ENCODE data around the gene GC. TPM values are rescaled to one million over a fixed set of nuclear protein-coding genes. Genes with fewer than 3 reads are reported as not detected.

The GC gene
- total and polyA plus RNA-seq, 2 of the 4 experiments (the other 2 are of a cell fraction): not detected

DNA sequence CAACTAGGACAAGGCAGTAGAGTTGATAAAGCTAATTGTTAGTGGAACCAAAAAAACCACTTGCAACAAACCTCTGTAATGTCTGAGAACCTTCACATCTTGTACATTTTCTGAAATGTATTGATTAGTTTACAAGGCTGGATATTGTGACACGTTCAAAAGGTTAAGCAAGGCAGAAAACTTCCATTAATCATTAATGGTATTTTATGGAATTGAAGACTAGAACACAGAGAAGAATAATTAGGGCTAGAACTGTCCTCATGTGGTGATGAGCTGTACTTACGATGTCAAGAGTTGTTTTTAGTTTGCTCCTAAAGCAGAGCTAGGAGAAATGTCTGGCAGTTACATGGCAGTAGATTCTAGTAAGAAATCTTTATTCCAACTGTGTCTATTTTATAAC, 12.3 kb downstream of the GC start:
- Histone ChIP-seq H4K91ac (ENCODE audit: insufficient read depth, low read depth, low read length) (no peak overlapping the region), H3K36me3 (ENCODE audit: control insufficient read depth, insufficient read depth, low read length) (no peaks in the 10 kb centered on the region), H3K18ac (ENCODE audit: low read depth, low read length) (no peak overlapping the region), H3K9me3 (ENCODE audit: control insufficient read depth, insufficient read depth, low read length) (no peaks in the 10 kb centered on the region), H3K27ac (ENCODE audit: insufficient read depth, low read length) (no peak overlapping the region), H3K4ac (ENCODE audit: low read depth, low read length) (no peak overlapping the region), H2BK15ac (ENCODE audit: low read depth, low read length) (no peak overlapping the region), H2AFZ (replicated peaks; ENCODE audit: low read length, poor library complexity) (no peak overlapping the region), H3K4me1 (ENCODE audit: control insufficient read depth, insufficient read depth, low read length) (no peaks in the 10 kb centered on the region), H4K5ac (ENCODE audit: low read depth, low read length) (no peak overlapping the region), H2AK5ac (ENCODE audit: low read depth, low read length) (no peak overlapping the region), H3K79me1 (ENCODE audit: low read depth in 1 of 2, low read length in 2 of 2) (no peaks in the 10 kb centered on the region), H3K27me3 (ENCODE audit: control insufficient read depth, insufficient read depth, low read length) (no peaks in the 10 kb centered on the region), H3K9me1 (ENCODE audit: insufficient read depth, low read length) (no peaks in the 10 kb centered on the region), H4K20me1 (ENCODE audit: insufficient read depth, low read length) (no peaks in the 10 kb centered on the region), H4K8ac (ENCODE audit: low read depth in 2 of 2, low read length in 2 of 2) (no peak overlapping the region), H3K23ac (ENCODE audit: low read depth, low read length) (no peak overlapping the region), H3K4me2 (ENCODE audit: low read depth, low read length) (no peak overlapping the region), H2AK9ac (replicated peaks; ENCODE audit: low read depth, low read length, poor library complexity) (no peak overlapping the region), H3K14ac (replicated peaks; ENCODE audit: low read depth, low read length) (no peak overlapping the region), H3K9ac (ENCODE audit: low read depth, low read length) (no peak overlapping the region), H3K4me3 (ENCODE audit: insufficient read depth, low read depth, low read length) (no peak overlapping the region), H2BK5ac (ENCODE audit: low read depth, low read length, poor library complexity, severe bottlenecking) (no peak overlapping the region), H3K56ac (ENCODE audit: extremely low read depth, insufficient read depth, low read length) (no peak overlapping the region), H2BK20ac (ENCODE audit: low read depth, low read length) (no peak overlapping the region), H2BK120ac (ENCODE audit: low read depth, low read length) (no peak overlapping the region)
- CTCF ChIA-PET: no interaction called here
- POLR2A ChIA-PET (ENCODE audit: unreplicated experiment): no interaction called here
- intact Hi-C loops (cut with micrococcal nuclease): no loop called here
- DNase-seq (no peak), ATAC-seq (ENCODE audit: low read depth) (no peak)
- no CpG with 5 or more reads among the region's 2 CpGs for WGBS, 2 experiments (ENCODE audit: extremely low coverage in 2 of 2, insufficient read length in 1 of 2)
- in situ Hi-C loops (cut with MboI; ENCODE audit: low sequenced_read_pairs): no loop called here
- dilution Hi-C loops (cut with HindIII; ENCODE audit: low sequenced_read_pairs, unreplicated experiment): no loop called here
- no peak for TF ChIP-seq RCOR1 (IDR thresholded peaks at IDR 0.05; ENCODE audit: insufficient replicate concordance, low read length)
- no peak for TF ChIP-seq MAZ (IDR thresholded peaks at IDR 0.05; ENCODE audit: borderline replicate concordance, low read depth, low read length)
- TF ChIP-seq MXI1 (IDR thresholded peaks at IDR 0.05; ENCODE audit: borderline replicate concordance, low read depth, low read length): no peak
- no peak for TF ChIP-seq SMC3 (IDR thresholded peaks at IDR 0.05; ENCODE audit: low read depth, low read length)
- TF ChIP-seq BHLHE40 (IDR thresholded peaks at IDR 0.05; ENCODE audit: low read depth, low read length): no peak
- TF ChIP-seq POLR2A (IDR thresholded peaks at IDR 0.05; ENCODE audit: low read depth, low read length): no peak
- no peak for TF ChIP-seq CHD1 (IDR thresholded peaks at IDR 0.05; ENCODE audit: low read depth, low read length)
- TF ChIP-seq ELK1 (IDR thresholded peaks at IDR 0.05; ENCODE audit: borderline replicate concordance, low read depth, low read length): no peak
- TF ChIP-seq CTCF (conservative IDR thresholded peaks at IDR 0.05; ENCODE audit: low read depth, low read length): no peak
- TF ChIP-seq FOS (IDR thresholded peaks at IDR 0.05; ENCODE audit: low read depth, low read length): no peak
- TF ChIP-seq MAFK (IDR thresholded peaks at IDR 0.05; ENCODE audit: low read depth, low read length): no peak
- TF ChIP-seq CEBPB (IDR thresholded peaks at IDR 0.05; ENCODE audit: low read depth, low read length): no peak
- BruUV-seq (replicated peaks): no TSS peak

Data from IMR-90 (cell line).